ENCODE results near the gene ACOT7.

GRCh38 chr1:6352138-6352563 lies 41.4 kb downstream of the ACOT7 start:
- TF ChIP-seq CTCF (IDR thresholded peaks at IDR 0.05) (no peak), POLR2A (IDR thresholded peaks at IDR 0.05) (no peak), EP300 (IDR thresholded peaks at IDR 0.05) (no peak)
